NB4 (cell line): Measurements from ENCODE around the gene NOTUM.

Experiments used
- DNase-seq: peaks from one replicate; pipeline ENCODE4 v3.0.0; 2010; ENCODE audit warnings: low read depth
- H3K4me3 ChIP-seq: one replicate; pipeline ENCODE4 v1.5.1; 2011; ENCODE audit warnings: mild to moderate bottlenecking, low read depth, low read length, moderate library complexity
- MYC ChIP-seq: IDR thresholded peaks from 2 replicates; pipeline ENCODE4 v1.6.1; 2011; ENCODE audit warnings: low read depth, low read length
- POLR2A ChIP-seq: IDR thresholded peaks from 2 replicates; pipeline ENCODE4 v1.6.1; 2011; ENCODE audit warnings: mild to moderate bottlenecking; ENCODE audit not compliant: insufficient read length; ENCODE audit errors: extremely low read depth
- TF ChIP-seq, protein P1 (sequence below): IDR thresholded peaks from one replicate; pipeline ENCODE4 v1.5.1; 2012; ENCODE audit warnings: low read depth, low read length
- TF ChIP-seq, protein P2 (sequence below): IDR thresholded peaks from 2 replicates; pipeline ENCODE4 v1.6.1; 2011; ENCODE audit warnings: low read depth, low read length

NOTUM gene

DNA sequence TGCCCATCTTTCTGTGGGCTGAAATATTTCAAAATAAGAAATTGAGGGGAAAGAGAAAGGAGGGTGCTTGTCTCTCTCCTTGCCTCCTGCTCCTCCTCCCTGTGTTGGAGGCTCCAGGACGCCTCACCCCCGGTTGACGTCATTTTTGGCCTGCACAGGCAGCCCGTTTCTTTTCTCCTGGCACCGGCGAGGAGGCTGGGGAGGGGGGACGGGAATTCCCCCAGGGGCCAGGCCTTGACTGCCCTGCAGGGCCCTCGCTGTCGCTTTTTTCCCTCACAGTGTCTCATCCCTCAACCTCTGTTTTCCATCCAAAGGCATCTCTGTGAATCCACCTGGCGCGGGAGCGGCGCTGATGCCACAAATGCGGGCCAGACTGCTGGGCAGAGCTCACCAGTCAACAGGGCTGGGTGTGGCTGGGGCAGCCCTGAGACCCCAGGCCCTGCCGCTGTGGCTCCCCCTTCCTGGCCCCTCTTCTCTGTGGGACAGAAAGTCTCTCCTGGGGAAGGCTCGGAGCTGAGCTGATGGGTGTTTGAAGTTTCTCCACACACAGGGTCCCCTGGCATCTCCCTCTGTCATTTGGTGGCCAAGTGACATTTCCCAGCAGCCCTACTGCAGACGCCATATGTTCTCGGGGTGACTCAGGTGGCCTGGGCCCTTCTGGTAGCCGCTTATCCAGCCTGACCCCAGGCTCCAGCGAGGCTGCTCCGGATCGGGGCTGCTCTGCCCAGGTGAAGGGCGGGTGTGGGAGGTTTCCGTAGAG, 45.7 kb upstream of the NOTUM start:
- no peak overlapping the region for H3K4me3 ChIP-seq
- TF ChIP-seq MYC: no peak
- no peak for TF ChIP-seq POLR2A
- TF ChIP-seq, protein P1, sequence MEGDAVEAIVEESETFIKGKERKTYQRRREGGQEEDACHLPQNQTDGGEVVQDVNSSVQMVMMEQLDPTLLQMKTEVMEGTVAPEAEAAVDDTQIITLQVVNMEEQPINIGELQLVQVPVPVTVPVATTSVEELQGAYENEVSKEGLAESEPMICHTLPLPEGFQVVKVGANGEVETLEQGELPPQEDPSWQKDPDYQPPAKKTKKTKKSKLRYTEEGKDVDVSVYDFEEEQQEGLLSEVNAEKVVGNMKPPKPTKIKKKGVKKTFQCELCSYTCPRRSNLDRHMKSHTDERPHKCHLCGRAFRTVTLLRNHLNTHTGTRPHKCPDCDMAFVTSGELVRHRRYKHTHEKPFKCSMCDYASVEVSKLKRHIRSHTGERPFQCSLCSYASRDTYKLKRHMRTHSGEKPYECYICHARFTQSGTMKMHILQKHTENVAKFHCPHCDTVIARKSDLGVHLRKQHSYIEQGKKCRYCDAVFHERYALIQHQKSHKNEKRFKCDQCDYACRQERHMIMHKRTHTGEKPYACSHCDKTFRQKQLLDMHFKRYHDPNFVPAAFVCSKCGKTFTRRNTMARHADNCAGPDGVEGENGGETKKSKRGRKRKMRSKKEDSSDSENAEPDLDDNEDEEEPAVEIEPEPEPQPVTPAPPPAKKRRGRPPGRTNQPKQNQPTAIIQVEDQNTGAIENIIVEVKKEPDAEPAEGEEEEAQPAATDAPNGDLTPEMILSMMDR: no peak
- TF ChIP-seq, protein P2, sequence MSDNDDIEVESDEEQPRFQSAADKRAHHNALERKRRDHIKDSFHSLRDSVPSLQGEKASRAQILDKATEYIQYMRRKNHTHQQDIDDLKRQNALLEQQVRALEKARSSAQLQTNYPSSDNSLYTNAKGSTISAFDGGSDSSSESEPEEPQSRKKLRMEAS: no peak
- no peak for DNase-seq

DNA sequence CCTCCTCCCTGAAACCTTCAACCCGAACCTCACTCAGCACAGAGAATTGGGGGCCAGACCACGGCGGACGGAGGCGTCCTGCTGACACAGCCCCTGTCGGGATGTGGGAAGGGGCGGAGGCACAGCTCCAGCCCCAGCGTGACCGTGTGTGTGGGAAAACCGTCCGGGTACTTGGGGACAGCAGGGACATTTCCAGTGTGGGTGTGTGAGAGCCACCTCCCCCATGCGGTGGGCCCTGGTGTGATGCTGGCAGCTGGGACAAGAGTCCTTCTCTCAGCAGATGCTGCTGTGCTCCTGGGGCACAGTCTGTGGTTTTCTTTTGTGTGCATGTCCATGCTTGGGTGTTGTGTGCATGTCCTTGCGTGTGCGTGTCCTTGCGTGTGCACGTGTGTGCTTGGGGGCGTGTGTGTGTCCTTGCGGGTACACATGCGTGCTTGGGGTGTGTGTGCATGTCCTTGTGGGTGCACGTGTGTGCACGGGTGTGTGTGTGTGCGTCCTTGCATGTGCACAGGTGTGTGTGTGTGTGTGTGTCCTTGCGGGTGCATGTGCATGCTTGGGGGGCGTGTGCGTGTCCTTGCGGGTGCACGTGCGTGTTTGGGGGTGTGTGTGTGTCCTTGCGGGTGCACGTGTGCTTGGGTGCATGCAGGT, 44.8 kb upstream of the NOTUM start:
- DNase-seq: no peak
- H3K4me3 ChIP-seq: no peak overlapping the region
- TF ChIP-seq POLR2A (no peak), MYC (no peak)
- TF ChIP-seq, protein P2: no peak
- TF ChIP-seq, protein P1: no peak

DNA sequence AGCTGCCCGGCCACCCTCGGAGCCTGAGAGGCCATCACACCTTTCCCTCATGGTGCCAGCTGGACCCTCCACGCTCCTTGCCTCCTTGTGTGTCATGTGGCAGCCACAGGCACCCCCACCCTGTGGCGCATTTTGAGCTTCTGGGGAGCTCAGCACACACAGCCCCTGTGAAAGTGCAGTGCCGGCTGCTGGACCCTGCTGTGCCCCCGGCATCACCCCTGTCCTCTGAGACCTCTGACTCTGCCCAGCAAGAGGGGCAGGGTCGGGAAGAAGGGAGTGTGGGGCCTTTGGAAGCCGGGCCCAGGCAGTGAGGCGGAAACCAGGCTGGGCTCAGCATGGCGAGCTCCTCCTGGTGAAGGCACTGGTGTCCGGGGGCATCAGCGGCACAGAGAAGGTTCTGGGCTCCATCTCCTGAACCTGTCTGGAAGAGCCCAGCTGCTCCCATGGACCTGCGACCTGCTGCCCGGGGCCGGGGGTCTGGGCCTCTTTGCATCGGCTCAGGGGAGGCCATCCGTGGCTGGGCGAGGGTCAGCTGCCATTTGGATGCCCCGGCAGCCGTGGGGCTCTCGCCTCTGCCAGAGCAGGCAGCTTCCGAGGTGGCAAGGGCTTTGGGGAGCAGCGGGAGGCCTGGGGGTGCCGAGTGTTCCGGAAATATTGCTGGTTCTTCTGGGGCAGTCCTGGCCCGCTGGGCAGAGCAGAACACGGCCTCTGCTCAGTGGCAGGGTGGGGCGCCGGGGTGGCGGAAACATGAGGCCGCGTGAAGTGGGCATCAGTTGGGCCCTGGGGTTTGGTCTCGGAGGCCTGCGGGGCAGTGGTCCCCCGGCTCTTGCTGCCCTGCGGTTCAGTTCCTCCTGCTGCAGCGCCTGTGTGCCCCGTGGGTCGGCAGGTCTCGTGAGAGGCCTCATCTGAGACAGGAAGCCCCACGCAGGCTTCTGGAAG, 43.8 kb upstream of the NOTUM start:
- DNase-seq: no peak
- TF ChIP-seq MYC (no peak), POLR2A (no peak)
- TF ChIP-seq, protein P1: no peak
- TF ChIP-seq, protein P2: no peak
- no peak overlapping the region for H3K4me3 ChIP-seq

DNA sequence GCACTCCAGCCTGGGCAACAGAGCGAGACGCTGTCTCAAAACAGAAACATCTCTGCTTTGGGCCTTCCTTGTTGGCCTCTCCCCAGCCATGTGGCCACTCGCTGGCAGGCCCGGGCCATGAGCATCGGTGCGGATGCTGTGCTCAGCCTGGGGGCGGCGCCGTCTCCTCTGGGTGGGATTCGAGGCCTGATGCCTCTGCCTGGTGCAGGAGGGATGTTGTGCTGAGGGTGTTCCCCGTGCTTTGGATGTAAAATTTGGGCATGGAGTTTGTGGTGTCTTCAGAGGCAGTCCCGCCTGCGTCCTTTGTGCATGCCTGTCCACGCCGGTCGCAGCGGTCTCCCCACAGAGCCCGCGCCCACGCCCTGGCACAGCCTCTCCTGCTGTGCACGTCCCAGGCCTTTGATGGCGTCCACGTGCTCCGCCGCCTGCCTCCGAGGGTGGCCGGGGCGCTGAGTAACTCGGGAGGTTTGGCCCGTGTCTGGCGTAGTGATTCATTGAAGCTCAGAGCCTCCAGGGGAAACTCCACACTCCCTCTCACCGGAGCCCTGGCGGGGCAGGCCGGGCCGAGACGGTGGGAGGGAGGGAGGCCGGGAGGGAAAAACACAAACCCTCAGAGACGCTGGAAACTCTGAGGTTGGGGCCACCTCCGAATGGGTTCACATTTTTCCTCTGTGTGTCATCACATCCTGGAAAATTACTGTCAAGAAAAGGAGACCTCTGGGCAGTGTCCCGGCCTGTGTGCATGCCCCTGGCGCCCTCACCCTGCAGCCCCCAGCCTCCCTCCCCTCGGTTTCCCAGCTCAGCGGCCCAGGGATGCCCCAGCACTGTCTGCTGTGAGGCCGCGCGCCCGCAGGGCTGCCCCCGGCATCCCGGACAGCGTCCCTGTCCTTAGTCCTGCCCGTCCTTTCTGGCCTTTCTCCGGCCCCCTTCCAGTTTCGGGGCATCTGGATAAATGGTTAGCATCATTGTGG, 42.7 kb upstream of the NOTUM start:
- DNase-seq: no peak
- TF ChIP-seq, protein P1: no peak
- TF ChIP-seq MYC (no peak), POLR2A (no peak)
- TF ChIP-seq, protein P2: no peak
- no peak overlapping the region for H3K4me3 ChIP-seq
